ENCODE data around the gene SMAD6.

The SMAD6 gene

GRCh38 chr15:66702035-66702786, at the start of gene SMAD6:
Gene SMAD6 (plus strand): TSS chr15:66702236. CDS start chr15:66703259, 1,023 bp downstream.
- peak; percentile 77 for DNase-seq

GRCh38 chr15:66652806-66653205, 49.2 kb upstream of the SMAD6 start:
- DNase-seq = no peak

GRCh38 chr15:66653398-66653797, 48.6 kb upstream of the SMAD6 start:
- no peak for DNase-seq

- no peak for DNase-seq
Measured at GRCh38 chr15:66653852-66654251, 48.2 kb upstream of the SMAD6 start.

GRCh38 chr15:66654361-66654738, 47.7 kb upstream of the SMAD6 start:
- DNase-seq = no peak

- DNase-seq = no peak
Measured at GRCh38 chr15:66654739-66655375, 47.2 kb upstream of the SMAD6 start.

- no peak for DNase-seq
Measured at GRCh38 chr15:66655511-66655910, 46.5 kb upstream of the SMAD6 start.

GRCh38 chr15:66655997-66656396, 46.0 kb upstream of the SMAD6 start:
- no peak for DNase-seq

GRCh38 chr15:66657185-66658020, 44.6 kb upstream of the SMAD6 start:
- no peak for DNase-seq

- no peak for DNase-seq
Measured at GRCh38 chr15:66658044-66658443, 44.0 kb upstream of the SMAD6 start.

GRCh38 chr15:66658855-66659254, 43.2 kb upstream of the SMAD6 start:
- DNase-seq = no peak

- DNase-seq = no peak
Measured at GRCh38 chr15:66659384-66659783, 42.7 kb upstream of the SMAD6 start.

GRCh38 chr15:66661432-66662096, 40.5 kb upstream of the SMAD6 start:
- DNase-seq = no peak

GRCh38 chr15:66662522-66662921, 39.5 kb upstream of the SMAD6 start:
- no peak for DNase-seq

GRCh38 chr15:66663664-66664063, 38.4 kb upstream of the SMAD6 start:
- no peak for DNase-seq

GRCh38 chr15:66670175-66670574, 31.9 kb upstream of the SMAD6 start:
- no peak for DNase-seq

GRCh38 chr15:66670762-66671580, 31.1 kb upstream of the SMAD6 start:
- peak; percentile 72 for DNase-seq

GRCh38 chr15:66672867-66673266, 29.2 kb upstream of the SMAD6 start:
- no peak for DNase-seq

- no peak for DNase-seq
Measured at GRCh38 chr15:66673410-66674322, 28.4 kb upstream of the SMAD6 start.

GRCh38 chr15:66674756-66675155, 27.3 kb upstream of the SMAD6 start:
- no peak for DNase-seq

GRCh38 chr15:66675446-66675845, 26.6 kb upstream of the SMAD6 start:
- DNase-seq = no peak

Data from NCI-H146 (cell line).